Stimulated activated CD8-positive, alpha-beta memory T cell treated with anti-CD3 and anti-CD28 coated beads, Interleukin-4, amount 100 ng/mL, for 1 hour (primary cell): Measurements from ENCODE around the gene NRXN2.
"Not testable (repeated sequence)": the region's sequence is repeated elsewhere in the genome, so short reads cannot be mapped to it uniquely, and the experiment has no call there.

ENCODE experiments used
- DNase-seq, 2 donors: peaks; one replicate each; pipeline ENCODE4 v3.0.0-alpha.2; 2020; ENCODE audit warnings: low read depth in 2 of 2, low spot score in 1 of 2

NRXN2 gene

DNA sequence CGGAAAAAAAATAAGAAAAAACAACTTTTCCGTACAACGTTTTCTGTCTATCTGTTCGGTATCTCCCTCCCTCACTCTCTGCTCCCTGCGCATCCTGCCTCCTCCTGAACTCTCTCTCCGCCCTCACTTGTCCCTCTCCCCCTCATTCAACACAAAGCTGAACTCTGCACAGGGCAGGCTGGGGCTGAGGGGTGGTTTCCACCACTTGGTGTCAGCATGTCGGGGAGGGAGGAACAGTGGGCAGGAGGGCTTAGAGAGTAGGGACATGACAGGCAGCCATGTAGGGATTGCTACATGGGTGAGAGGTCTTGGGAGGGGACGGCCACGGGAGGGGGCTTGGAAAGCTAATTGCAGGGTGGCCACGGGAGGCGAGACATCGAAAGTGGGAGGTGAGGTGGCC, 114.4 kb downstream of the NRXN2 start:
- DNase-seq, result no peak

DNA sequence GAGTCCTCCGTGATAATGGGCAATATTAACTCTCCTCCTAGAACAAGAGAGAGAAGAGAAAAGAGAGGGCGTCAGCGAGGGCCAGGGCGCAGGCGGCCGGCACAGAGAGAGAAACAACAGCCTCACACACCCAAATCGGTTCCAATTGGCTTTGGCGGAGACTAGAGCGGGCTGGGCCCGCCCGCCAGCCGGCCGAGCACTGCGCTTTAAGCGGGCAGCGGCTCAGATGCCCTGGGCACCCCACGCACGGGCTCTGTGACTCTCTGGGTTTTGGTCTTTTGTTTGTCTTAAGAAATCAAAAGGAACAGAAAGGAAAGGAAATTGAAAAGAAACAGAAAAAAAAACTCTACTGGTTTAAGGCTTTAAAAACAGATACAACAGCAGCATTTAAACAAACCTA, 115.0 kb downstream of the NRXN2 start:
- no peak for DNase-seq

DNA sequence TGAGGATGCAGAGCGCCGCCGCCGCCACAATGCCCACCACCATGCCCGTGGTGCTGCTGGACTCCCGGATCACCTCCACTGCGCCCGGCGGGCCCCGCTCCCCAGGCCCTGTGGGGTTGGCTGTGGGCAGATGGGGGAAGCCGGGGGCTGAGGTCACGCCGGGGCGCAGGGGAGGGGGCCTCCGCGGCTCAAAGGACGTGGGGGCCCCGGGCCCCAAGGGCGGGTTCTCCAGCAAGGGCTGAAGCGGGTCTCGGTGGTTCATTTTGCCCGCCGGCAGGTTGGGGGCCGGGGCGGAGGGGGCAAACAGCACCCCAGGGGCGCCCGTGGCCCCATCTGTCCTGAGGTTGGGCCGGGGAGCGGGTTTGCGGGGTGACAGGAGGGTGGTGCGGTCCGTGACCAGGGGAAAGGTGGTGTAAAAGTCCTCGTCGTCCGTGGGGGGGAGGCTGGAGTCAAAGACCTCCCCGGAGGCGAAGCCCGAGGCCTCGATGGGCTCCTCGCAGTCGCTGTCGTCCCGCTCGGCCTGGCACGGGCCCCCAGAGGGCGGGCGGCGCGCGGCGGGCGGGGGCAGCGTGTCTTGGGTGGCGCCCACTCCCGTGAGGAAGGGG, 115.5 kb downstream of the NRXN2 start:
- DNase-seq, result no peak

DNA sequence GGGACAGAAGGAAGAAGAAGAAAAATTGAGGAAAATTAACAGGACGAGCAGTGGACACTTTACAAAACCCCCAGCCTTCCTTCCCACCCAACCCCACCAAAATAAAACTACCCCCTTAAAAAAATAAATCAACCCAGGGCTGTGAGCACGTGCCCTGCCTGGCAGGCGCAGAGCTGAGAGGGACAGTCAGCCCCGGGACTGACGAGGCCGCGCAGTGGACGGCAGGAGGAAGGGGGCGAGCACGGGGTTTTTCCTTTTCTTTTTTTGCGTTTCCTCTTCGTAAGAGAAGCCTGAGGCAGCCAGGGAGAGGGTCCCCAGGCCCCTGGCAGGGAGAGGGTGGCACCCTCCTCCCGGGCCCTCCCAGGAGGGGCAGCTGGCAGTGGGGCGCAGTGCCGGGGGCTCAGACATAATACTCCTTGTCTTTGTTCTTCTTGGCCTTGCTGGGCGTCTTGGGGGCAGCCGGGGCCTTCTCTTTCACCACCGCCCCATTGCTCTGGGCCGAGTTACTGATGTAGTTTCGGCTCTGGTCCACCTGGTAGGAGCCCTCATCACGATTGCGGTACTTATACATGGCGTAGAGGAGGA, 116.1 kb downstream of the NRXN2 start:
- DNase-seq, result no peak

DNA sequence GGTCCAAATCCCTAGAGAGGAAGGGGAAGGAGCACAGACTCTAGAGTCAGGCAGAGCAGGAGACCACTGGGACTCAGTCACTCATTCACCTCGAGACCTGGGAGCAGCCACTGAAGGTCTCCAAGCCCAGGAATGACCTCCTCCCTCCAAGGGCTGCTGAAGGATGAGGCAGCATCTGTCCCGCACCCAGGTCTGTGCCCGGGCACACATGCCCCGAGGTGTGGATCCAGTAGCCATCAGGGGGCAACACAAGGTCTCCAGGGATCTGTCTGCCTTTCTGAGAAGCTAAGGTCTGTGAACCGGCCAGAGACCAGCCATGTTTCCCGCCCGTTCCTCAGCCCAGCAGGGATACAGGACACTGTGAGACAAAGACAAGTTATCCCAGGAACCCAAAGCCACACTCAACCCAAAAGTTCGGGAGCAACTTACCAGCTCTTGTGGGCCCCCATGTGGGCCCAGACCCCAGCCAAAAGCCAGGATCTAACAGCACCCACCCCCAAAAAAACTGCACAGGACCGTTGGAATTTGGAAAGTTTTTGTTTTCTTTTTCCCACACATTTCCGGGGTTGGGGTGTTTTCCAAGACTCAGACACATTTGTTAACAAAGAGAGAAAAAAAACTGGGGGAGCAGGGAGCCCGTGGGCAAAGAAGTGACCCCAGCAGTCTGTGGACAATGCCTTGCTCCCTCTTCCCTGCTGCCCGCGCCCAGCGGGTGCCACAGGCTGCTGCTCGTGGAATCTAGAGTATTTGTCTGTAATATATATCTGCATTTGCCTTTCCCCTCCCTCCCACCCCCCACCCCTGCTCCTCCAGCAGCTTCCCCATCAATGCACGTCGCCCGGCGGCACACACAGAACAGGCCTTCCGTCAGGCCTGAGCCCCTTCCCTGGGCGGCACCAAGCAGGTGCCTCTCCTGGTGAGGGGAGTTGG, 117.1 kb downstream of the NRXN2 start:
- no peak for DNase-seq

DNA sequence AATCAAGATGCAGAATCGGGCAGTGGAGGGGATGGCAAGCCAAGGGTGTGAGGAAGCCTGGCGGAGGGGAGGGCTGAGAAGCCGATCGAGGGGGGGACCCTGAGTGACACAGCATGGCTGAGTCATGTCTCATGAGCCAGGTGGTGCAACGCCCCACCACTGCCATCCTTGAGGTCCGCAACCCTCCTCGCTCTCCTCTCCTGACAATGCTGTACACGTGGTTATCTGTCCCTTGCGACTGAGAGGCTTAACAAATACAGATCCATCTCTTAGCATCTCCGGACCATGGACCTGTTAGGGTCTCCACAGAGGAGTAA, 117.8 kb downstream of the NRXN2 start:
- no peak for DNase-seq

DNA sequence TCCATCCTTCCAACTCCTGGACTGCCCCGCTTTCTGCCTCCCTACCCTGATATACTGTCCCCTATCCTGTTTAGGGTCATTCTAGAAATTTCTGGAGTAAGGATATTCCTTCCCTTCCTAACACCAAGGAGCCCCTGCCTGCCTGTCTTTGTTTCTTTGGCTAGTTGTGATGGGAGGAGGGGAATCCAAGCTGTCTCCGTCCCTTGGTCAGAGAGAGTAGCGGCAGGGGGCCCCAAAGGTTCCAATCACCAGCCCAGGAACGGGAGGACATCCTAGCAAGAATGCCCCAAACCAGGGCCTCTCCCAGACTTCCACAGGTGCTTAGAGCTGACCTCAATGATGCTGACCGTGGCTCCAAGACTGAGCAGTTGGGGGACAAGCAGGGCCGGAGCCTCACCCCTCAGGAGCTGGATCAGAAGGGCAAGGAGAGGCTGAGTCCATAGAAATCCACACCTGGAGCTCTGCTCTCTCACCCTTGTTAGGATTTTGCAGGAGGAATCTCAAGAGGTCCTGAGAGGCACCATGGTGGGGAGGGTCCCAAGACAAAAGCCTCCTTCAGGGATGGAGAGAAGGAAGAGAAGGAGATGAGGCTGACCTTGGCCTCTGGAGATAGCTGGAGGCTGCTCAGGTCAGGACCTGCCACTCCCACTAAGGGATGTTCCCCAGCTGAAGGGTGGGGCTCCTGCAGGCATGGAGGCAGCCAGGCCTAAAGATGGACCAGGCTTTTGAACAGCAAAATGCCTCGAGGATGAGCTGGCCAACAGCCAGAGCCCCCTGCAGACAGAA, 118.3 kb downstream of the NRXN2 start:
- DNase-seq, result no peak

DNA sequence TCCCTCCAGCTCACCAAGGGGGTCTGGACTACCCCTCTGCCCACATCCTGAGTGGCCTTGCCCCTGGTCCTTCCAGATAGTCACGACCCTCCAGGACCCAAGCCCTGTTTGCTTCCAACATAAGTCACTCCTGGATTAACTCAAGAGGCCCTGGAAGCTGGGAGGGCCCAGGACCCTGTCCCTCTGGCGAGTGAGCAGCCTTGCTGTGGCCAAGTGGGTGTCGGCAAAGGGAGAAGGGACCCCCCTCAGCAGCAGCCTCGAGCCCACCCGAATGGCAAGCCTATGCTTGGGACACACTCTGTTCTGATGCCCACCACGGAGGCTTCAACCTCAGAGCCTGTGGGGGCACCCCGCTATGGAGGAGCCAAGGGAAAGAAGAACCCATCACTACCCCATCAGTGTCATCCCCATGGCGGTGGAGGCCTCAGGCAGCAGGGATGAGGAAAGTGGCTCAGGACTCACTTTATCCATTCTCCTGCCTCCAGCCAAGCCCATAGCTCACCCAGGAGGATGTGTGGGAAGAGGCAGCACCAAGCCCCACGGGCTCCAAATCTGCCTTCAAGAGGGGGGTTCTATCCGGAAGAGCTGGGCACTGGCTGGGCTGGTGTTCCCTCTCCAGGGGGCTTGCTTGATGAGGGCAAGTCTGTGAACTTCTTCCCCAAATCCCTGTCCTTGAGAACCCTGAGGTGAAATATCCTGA, 119.4 kb downstream of the NRXN2 start:
- no peak for DNase-seq

DNA sequence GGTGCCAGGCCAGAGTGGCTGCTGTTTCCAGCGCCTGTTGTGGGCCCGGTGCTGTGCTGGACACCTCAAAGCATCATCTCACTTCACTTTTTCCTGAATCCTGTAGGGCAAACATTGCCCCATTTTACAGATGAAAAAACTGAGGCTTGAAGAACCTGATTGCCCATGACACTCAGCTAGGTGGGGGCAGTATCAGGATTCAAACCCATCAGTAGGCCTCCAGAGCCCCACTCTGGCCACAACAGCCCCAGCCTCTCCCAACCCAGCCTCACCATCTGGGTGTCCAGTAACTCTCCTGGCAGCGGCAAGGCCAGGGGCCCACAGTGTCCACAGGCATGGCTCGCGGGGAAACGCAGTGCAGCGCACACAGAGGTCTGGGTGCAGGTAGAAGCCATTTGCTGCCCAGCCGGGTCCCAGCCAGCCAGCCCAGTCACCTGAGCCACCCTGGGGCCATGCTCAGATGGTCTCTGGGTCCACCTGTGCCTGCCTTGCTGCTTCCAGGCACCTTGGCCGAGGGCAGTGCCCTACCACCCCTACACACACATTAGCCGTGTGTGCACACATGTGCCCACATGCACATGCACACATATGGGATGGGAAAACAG, 120.4 kb downstream of the NRXN2 start:
- DNase-seq, result no peak

DNA sequence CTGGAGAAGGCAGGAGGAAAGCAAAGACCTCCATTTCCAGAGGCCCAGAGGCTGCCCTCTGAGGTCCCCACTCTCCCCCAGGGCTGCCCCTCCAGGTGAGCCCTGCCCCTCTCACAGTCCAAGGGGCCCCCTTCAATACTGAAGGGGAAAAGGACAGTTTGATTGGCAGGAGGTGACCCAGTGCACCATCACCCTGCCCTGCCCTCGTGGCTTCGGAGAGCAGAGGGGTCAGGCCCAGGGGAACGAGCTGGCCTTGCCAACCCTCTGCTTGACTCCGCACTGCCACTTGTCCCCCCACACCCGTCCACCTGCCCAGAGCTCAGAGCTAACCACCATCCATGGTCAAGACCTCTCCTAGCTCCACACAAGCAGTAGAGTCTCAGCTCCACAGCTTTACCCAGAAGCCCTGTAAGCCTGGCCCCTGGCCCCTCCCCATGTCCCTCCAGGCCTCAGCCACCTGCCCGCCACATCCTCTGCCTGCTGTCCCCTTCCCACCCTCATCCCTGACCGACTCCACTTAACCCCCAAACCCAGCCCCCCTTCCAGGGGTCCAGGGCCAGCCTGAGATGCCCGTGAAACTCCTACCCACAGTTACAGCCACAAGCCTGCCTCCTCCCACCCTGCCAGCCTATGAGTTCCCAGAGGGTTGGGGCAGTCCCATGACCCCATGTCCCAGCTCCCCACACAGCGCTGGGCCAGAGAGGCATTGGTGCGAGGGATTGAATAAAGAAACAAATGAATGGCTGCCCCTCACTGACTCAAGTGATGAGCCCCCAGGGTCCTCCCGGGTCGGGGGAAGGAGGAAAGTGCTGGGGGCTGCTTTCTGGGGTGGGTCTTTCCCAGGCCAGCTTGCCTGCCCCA, 121.2 kb downstream of the NRXN2 start:
- DNase-seq, result no peak

DNA sequence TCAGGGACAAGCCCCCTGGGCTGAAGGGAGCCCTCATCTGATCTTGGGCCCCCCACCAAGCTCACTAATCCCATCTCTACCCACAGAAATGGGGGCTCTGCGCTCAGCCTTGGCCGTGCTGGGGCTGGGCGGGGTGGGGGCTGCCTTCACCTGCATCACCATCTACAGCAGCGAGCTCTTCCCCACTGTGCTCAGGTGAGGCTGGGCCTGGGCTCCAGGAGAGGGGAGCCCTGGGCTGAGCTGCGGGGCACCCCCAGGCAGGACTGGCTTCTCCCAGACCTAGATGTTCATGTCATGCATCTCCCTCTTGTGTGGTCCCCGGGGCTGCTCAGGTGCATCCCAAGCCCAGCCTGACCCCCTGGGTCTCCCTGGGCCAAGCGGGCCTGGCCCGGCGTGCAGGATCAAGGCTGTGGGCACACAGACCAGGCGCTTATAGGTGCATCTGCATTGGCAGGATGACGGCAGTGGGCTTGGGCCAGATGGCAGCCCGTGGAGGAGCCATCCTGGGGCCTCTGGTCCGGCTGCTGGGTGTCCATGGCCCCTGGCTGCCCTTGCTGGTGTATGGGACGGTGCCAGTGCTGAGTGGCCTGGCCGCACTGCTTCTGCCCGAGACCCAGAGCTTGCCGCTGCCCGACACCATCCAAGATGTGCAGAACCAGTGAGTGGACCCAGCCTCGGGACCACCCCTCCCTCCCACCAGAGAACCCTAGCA, 122.6 kb downstream of the NRXN2 start:
- DNase-seq, result no peak

DNA sequence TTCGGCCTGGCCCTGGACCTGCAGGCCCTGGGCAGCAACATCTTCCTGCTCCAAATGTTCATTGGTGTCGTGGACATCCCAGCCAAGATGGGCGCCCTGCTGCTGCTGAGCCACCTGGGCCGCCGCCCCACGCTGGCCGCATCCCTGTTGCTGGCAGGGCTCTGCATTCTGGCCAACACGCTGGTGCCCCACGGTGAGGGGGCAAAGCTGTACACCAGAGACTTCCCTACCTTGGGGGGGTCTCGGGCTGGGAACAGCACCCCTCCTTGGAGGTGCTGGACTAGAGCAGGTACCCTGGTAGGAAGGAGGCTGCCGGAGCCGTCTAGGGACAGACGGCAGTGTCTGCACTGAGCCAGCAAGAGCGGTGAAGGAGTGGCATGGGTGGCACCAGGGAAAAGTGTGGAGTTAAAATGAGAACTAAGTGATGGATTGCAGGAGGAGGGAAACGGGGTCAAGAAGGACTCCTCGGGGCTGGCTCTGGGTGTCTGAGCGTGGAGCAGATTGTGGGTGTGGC, 123.2 kb downstream of the NRXN2 start:
- no peak for DNase-seq

DNA sequence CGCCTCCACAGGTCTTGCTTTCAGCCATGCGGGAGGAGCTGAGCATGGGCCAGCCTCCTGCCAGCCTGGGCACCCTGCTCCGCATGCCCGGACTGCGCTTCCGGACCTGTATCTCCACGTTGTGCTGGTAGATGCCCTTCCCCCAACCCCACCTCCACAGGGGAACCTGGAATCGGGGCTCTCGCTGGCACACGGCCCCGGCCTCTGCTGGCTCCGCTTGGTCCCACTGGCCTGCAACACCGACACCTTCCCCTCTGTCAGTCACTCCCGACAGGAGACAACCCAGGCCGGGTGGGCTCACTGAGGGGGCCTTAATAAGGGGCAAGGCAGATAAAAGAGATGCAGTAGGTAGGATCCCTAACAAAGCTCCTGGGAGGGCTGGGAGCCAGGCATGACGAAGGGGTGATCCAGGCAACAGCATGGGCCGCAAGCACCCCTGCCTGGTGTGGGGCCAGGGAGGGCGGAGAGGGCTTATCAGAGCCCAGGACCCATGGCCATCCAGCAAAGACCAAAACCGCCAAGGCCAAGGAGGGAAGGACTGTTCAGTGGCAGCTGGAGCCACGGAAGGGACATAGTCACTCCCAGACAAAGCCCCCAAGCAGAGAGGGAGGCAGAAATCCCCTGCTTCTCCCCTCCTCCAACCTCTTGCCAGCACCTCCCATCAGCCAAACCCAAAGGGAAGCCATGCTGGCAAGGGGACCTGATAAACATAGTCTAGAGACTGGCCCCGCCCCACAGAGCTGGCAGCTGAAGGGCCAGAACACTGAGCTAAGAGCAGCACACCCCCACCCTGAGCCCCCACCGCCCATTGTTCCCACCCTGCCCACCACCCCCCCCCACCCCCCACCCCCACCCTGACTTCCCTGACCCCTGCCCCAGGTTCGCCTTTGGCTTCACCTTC, 124.0 kb downstream of the NRXN2 start:
- no peak for DNase-seq

DNA sequence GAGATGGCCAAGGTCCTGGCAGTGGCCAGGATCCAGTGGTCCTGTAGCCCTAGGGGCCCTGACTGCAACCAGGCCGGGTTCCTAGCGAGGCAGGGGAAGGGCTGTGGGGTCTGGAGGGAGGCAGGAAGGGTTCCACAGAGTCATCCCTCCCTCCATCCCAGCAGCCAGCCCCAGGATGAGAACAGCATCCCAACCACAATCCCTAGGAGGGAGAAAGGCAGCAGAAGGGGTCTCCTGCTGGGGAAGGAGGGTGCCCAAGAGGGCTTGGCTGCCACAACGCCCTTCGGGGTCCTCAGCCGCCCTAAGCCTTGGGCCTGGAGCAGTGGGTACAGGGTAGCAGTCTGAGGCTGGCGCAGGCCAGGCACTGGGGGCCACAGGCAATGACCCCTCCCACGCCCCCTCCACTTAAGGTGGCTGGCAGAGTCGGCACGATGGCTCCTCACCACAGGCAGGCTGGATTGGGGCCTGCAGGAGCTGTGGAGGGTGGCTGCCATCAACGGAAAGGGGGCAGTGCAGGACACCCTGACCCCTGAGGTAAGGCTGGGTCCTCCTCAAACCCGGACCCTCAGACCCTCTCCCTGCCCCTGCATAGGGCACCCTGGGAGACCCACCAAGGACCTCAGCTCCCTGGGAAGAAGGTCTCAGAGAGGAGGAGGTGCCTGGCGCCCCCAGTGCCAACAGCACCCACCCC, 124.7 kb downstream of the NRXN2 start:
- DNase-seq, result no peak

DNA sequence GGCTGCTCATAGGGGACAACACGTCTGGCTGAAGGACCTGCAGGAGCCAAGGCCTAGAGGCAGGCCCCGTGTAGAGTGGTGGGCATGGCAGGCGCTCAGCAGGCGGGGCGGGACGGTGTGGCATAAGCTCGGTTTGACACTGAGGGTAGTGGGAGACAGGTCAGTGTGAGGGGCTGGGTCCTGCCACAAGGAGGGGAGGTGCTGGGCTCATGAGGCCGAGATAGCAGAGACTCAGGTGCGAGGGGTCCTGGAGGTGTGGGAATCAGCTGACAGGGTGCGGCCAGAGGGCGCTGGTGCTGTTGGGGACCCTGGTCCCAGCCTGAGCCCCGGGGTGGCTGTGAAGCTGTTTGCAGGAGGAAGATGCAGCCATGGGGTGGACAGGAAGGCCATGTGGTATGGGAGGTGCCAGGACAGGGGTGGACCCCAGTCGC, 125.3 kb downstream of the NRXN2 start:
- DNase-seq, result no peak

DNA sequence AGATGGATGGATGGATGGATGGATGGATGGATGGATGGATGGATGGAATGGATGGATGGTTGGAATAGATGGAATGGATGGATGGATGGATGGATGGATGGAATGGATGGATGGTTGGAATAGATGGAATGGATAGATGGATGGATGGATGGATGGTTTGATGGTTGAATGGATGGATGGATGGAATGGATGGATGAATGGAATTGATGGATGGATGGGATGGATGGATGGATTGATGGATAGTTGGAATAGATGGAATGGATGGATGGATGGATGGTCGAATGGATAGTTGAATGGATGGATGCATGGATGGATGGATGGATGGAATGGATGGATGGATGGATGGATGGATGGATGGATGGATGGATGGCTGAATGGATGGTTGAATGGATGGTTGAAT, 127.1 kb downstream of the NRXN2 start:
- not testable (repeated sequence) for DNase-seq
